Erythroblast (primary cell): Measurements from ENCODE around the gene POMP.

Source experiments
- DNase-seq, 2 experiments: peaks; one replicate each; lab custom pipeline; 2025; lab: John Stamatoyannopoulos, UW
- GATA1 ChIP-seq: IDR thresholded peaks from 2 replicates; pipeline ENCODE4 v1.6.1; 2011; ENCODE audit warnings: low read depth, mild to moderate bottlenecking, control low read depth, low read length, moderate library complexity
- POLR2A ChIP-seq: IDR thresholded peaks from 2 replicates; pipeline ENCODE4 v1.6.1; 2011; ENCODE audit warnings: mild to moderate bottlenecking, low read length

POMP gene

DNA sequence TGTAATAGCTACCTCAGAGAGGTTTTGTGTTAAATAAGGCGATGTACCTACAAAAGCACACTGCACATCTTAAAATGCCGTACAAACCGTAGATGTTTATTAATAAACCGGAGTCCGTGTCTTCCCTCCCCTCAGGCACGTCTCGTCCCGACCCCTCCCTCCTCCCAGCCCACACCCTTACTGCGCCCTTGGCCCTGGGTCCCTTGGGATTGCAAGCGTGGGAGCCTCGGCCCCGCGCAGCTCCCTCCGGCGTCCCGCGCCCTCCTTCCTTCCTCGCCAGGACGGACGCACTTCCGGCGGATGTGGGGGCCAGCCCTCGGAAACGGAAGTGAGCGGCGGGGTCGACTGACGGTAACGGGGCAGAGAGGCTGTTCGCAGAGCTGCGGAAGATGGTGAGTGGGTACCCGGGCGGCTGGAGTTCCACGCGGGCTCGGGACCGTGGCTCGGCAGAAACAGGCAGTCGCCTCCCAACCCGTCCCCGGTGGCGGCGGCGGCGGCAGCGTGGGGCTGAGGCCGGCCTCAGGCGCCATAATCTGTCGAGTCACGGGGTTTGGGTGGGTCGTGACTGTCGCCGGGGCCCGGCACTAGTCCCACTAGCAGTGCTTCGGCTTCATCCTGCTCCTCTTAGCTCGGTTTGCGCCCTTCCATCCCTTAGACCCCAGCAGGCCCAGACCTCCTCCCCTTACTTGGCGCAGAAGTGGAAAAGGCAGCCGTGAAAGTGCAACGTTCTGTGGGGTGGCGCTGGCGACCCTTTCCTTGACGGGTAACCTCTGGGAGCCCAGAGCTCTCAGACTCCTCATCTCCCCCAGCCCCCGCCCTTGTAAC is at the start of gene POMP:
TSS of gene POMP (plus strand) at position 335 of the 825 bp plus-strand sequence. CDS start at position 390, 55 bp downstream.
- peak; percentile 91 to 94 for DNase-seq
- TF ChIP-seq GATA1 (no peak), POLR2A (peak; percentile 97)

DNA sequence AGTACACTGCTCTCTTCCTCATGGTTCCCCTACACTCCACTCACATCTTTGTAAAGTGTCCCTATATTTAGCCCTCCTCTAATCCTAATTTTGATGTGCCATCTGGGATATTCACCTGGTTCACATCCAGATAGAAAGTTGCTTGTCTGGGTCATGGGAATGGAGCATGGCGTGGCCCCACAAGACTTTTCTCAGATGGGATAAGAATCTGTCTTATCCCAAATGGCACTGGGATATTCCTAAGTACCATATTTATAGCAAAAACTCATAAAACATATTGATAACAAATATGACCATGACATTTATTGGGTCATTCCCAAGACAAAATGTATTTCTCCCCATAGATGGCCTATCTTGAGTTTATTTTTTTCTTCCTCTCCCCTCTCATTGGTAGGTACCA is 49.5 kb upstream of the POMP start:
- no peak for TF ChIP-seq POLR2A
- TF ChIP-seq GATA1 = no peak
- no peak for DNase-seq

- DNase-seq = no peak
- no peak for TF ChIP-seq GATA1
- no peak for TF ChIP-seq POLR2A
Measured at GRCh38 chr13:28609926-28610325, 49.0 kb upstream of the POMP start.

DNA sequence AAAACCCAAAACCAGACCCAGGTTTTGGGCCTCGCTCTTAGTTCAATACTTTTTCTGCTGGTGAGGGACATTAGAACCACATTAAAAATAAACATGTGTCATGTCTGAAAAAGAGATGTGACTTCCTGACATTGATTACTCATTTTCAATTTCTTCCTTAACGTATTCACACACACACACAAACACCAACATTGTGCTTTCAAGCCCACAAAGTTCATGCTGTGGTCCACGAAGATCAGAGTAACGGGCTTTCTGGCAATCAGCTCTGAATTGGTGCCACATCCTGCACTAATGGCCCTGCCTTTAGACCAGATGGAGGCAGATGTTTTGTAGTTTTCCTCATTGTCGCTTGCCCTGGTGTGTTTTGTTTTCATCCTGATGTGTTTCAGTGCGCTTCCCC is 47.9 kb upstream of the POMP start:
- TF ChIP-seq POLR2A (no peak), GATA1 (no peak)
- no peak for DNase-seq

GRCh38 chr13:28611654-28612131 is 47.2 kb upstream of the POMP start:
- TF ChIP-seq POLR2A (no peak), GATA1 (no peak)
- no peak for DNase-seq

DNA sequence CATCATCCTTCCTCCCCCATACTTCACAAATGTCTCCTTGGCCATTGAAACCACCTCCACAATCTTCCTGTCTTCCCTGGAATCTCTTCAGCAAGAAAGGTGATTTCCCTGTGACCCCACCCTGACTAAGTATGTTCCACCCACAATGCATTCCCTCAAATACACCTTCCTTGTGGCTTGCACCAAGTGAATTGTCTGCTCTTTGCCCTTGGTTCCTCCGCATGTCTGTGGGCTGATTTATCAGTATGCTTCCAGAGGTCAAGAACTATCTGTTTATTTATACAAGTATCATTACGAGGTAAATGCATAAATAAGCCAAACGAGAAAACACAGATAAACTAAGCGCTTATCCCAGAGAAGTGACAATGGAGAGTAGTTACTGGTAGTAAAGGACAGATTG is 45.4 kb upstream of the POMP start:
- TF ChIP-seq GATA1 = no peak
- no peak for TF ChIP-seq POLR2A
- no peak for DNase-seq

DNA sequence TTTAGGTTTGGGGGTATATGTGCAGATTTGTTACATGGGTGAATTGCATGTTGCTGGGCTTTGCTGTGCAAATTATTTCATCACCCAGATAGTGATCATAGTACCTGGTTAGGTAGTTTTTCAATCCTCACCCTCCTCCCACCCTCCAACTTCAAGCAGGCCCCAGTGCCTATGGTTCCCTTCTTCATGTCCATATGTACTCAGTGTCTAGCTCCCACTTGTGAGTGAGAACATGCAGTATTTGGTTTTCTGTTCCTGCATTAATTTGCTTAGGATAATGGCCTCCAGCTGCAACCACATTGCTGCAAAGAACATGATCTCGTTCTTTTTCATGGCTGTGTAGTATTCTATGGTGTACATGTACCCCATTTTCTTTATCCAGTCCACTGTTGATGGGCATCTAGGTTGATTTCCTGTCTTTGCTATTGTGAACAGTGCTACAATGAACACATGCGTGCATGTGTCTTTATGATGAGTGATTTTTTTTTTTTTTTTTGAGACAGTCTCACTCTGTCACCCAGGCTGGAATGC is 42.9 kb upstream of the POMP start:
- no peak for TF ChIP-seq POLR2A
- TF ChIP-seq GATA1 = no peak
- no peak for DNase-seq

DNA sequence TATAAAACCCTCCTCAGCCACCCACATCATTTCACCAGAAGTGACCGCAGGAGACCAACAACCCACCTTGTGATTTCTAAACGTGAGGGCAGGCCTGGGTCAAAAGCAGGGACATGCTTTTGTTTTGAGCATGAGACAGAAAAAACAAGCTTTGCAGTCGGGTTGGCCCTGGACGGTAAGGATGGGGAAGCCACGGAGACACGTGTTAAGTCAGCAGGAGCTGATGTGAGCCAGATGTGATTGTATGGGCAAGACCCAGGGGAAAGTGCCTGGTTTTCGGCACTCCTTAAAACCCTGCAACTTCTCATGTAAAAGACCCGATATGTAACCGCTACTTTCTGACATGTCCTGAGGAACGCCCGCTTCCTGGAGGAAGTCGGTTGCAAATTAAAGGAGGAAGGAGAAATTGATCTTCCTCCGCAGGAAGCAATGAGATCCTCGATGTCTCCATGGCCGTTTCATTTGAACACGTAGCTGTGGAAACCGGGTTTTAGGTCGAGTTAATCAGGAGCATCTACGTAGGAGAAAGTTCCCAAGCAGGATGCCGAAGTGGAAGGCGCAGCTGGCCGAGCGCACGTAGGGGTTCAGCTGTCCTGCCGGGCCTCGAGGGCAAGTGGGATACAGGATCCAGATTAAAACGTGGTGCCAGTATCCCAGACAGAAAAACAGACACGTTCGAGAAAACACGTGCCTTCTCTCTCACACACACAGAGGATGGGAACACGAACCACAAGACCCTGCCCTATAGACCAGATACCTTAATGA is 40.5 kb upstream of the POMP start:
- TF ChIP-seq POLR2A = no peak
- no peak for DNase-seq

DNA sequence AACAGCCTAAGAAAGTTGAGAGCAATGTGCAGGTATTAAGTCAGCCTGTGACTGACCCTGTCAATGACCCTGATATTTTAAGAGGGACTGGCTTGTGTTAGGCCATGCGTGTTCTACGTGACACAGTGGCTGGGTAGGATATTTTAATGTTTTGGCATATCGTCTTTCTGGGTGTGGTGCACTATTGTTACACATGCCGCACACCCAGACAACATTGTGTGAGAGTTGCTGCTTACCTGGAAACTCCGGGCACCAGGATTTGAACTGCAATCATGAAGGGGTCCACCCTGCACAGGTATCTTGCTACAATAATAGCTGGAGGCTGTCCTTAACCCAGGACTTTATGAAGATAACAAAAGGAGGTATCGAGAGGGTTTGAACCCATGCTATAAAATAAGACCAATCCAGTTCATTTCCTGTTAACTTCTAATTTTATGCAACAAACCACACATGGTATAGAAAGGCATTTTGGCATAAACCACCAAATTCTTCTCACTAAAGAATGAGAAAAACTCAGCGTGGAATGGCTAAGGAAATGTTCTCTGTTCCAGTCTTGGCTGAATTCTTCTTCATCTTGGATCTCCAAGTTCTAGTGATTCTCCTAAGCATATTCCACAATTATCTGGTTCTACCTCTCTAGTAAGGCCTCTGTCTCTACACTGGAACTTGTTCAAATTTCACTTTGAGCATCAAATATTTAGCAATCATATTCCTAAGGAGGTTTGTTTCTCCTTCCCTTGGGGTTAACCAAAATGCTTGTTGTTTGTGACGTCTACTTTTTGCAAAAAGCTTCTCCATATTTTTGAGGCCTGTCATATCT is 38.7 kb upstream of the POMP start:
- TF ChIP-seq GATA1 (no peak), POLR2A (no peak)
- no peak for DNase-seq

- no peak for DNase-seq
- TF ChIP-seq GATA1 = no peak
- TF ChIP-seq POLR2A = no peak
Measured at GRCh38 chr13:28621449-28621848, 37.5 kb upstream of the POMP start.

DNA sequence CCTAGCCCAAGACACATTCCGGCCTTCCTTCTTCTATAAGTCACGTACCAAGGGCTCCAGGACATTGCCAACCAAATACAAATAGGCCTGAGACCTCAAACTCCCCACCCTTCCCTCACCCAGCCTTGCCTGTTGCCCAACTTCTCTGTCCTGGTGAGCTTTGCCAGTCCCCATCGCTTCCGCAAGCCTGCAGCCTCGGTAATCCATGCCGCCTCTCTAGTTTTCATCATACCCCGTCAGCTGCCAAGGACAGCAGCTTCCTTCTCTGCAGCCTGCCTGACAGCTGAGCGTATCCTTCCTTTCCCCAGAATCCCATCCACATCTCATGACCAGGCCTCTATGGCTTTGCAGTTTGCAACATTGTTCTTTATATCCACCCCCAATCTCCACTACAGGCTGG is 36.6 kb upstream of the POMP start:
- TF ChIP-seq POLR2A (no peak), GATA1 (no peak)
- DNase-seq = no peak

DNA sequence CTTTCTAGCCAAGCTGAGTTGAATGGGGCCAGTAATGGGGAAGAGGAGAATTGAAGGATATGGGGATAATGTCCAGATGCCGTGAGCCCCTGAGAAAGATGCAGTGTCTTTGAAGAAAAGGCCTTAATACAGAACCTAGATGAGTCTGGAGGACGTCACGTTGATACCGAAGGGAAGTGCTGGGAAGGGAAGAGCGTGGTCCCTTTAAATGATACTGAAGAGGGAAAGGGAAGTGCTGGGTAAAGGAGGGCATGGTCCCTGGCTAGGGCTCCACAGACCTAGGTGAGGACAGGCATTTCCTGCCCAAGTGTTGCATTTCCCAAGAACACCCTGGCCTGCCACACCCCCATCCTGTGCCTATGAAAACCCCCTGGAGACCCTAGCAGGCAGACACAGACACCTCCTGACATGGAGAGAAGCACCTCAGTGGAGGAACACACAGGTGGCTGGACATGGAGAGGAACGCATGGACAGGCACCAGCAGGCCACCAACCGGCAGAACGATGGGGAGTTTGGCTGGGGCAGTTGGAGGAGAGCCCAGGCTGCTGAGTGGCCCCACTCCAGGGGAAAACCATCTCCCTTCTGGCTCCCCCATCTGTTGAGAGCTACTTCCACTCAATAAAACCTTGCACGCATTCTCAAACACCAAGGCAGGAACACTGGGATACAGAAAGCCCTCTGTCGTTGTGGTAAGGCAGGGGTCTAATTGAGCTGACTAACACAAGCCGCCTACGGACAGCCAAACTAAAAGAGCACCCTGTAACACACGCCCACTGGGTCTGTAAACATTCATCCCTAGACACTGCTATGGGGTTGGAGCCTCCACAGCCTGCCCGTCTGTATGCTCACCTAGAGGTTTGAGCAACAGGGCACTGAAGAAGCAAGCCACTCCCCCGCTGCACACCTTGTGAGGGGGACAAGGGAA is 34.9 kb upstream of the POMP start:
- DNase-seq = no peak
- TF ChIP-seq POLR2A = no peak
- TF ChIP-seq GATA1 = no peak
